Measurements from ENCODE around the gene IL4I1. TPM values are rescaled to one million over a fixed set of nuclear protein-coding genes. Genes with fewer than 3 reads are reported as not detected.
A peak's percentile ranks its signal among the peaks of the same experiment; 100 is the strongest.

Gene IL4I1
- total RNA-seq, 1 experiment from 2014 or later, result 1.5 TPM

- peaks cover 21% of the 10 kb centered on the region for H3K4me1 ChIP-seq (ENCODE audit: control insufficient read depth, insufficient read depth, low read length)
- CTCF ChIA-PET, result no interaction called here
- POLR2A ChIA-PET, result no interaction called here
- peak overlapping the region; percentile 89 to 93 for H3K4me3 ChIP-seq (ENCODE audit: low read depth in 2 of 2, low read length in 2 of 2)
- TSS peak; percentile 78 for BruUV-seq (replicated peaks)
- peak; percentile 78 for ATAC-seq
- H3K27ac ChIP-seq (ENCODE audit: low read length), result peak overlapping the region; percentile 98
- intact Hi-C loops (cut with micrococcal nuclease; ENCODE audit: unreplicated experiment) (no loop called here), in situ Hi-C loops (cut with HindIII; ENCODE audit: low pct_unique_long_range_greater_than_20kb, low sequenced_read_pairs) (no loop called here)
- H3K9me3 ChIP-seq (ENCODE audit: control insufficient read depth, insufficient read depth, low read depth, low read length), result no peaks in the 10 kb centered on the region
- peak; percentile 68; the same call in 1 of the 2 replicates for TF ChIP-seq SIN3A (IDR thresholded peaks at IDR 0.05; ENCODE audit: borderline replicate concordance, insufficient read depth, low read depth, low read length)
- peak; percentile 35; the same call in 1 of the 2 replicates for TF ChIP-seq POLR2AphosphoS5 (IDR thresholded peaks at IDR 0.05; ENCODE audit: low read depth, low read length)
- TF ChIP-seq TCF7L2 (IDR thresholded peaks at IDR 0.05; ENCODE audit: low read depth, low read length), result no peak
- TF ChIP-seq REST (IDR thresholded peaks at IDR 0.05; ENCODE audit: insufficient read depth in 1 of 2, low read depth in 2 of 2, low read length in 1 of 2), result no peak; a peak in 1 of 4 replicates
- no peak for TF ChIP-seq CTCF (IDR thresholded peaks at IDR 0.05)
- peaks cover 5% of the 10 kb centered on the region; the same call in 1 of the 2 replicates for H3K36me3 ChIP-seq (ENCODE audit: control insufficient read depth, insufficient read depth, low read length)
- DNase-seq (ENCODE audit: low read depth, low spot score), result peak; percentile 83
- no peaks in the 10 kb centered on the region for H3K27me3 ChIP-seq (ENCODE audit: control insufficient read depth, insufficient read depth, low read length)
These were observed 20.2 kb downstream of the IL4I1 start for GRCh38 chr19:49876422-49877019.

- no peak for DNase-seq (ENCODE audit: low read depth, low spot score)
- POLR2A ChIA-PET, result interaction anchor here (0.7 kb wide), 1 partner anchor 22 kb away, joined by 4 read pairs; no protein-coding TSS in a partner anchor
- intact Hi-C loops (cut with micrococcal nuclease; ENCODE audit: unreplicated experiment) (no loop called here), in situ Hi-C loops (cut with HindIII; ENCODE audit: low pct_unique_long_range_greater_than_20kb, low sequenced_read_pairs) (no loop called here)
- H3K27ac ChIP-seq (ENCODE audit: low read length), result peak overlapping the region; percentile 98
- H3K4me1 ChIP-seq (ENCODE audit: control insufficient read depth, insufficient read depth, low read length), result peaks cover 21% of the 10 kb centered on the region
- no peak for TF ChIP-seq CTCF (IDR thresholded peaks at IDR 0.05)
- TF ChIP-seq REST (IDR thresholded peaks at IDR 0.05; ENCODE audit: insufficient read depth in 1 of 2, low read depth in 2 of 2, low read length in 1 of 2), result no peak
- TF ChIP-seq SIN3A (IDR thresholded peaks at IDR 0.05; ENCODE audit: borderline replicate concordance, insufficient read depth, low read depth, low read length), result no peak; the same call in 1 of the 2 replicates
- no peak for TF ChIP-seq TCF7L2 (IDR thresholded peaks at IDR 0.05; ENCODE audit: low read depth, low read length)
- no peak; the same call in 1 of the 2 replicates for TF ChIP-seq POLR2AphosphoS5 (IDR thresholded peaks at IDR 0.05; ENCODE audit: low read depth, low read length)
- H3K9me3 ChIP-seq (ENCODE audit: control insufficient read depth, insufficient read depth, low read depth, low read length), result no peaks in the 10 kb centered on the region
- H3K27me3 ChIP-seq (ENCODE audit: control insufficient read depth, insufficient read depth, low read length), result no peaks in the 10 kb centered on the region
- peak; percentile 34; the same call in 1 of the 2 replicates for ATAC-seq
- peak overlapping the region; percentile 89 to 93 for H3K4me3 ChIP-seq (ENCODE audit: low read depth in 2 of 2, low read length in 2 of 2)
- H3K36me3 ChIP-seq (ENCODE audit: control insufficient read depth, insufficient read depth, low read length), result peaks cover 5% of the 10 kb centered on the region; the same call in 1 of the 2 replicates
- no TSS peak for BruUV-seq (replicated peaks)
- CTCF ChIA-PET, result no interaction called here
These were observed 20.7 kb downstream of the IL4I1 start for GRCh38 chr19:49875857-49876421.

Measured in Panc1 (cell line).